ENCODE results near the gene GPANK1. TPM values are rescaled to one million over a fixed set of nuclear protein-coding genes. Genes with fewer than 3 reads are reported as not detected.

GPANK1 gene
- total and polyA plus RNA-seq, 9 of the 15 experiments (the other 6 are each of a cell fraction or from before 2014, with no cell fraction given): 32.2 to 111 (median 46.3) TPM

DNA sequence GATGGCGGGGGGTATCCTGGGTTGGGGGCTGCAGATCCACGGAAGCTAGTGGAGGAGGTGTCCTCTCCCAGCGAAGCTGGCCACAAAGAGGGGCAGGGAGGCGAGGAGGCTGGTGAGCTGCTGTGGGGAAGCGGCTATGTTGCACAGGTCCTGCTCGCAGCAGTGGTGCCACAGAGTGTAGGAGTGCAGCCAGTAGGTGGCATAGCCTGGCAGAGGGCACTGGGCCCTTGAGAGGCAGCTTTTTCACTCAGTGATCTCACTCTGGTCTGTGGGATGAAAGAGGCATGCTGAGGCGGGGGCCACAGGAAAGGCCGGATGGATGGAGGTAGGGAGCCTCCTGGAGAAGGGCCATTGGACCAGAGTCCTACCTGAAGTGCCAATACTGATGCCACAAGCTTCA is 47.5 kb upstream of the GPANK1 start:
- no peaks in the 10 kb centered on the region for H3K79me2 ChIP-seq (ENCODE audit: control insufficient read depth, insufficient read depth, low read length)
- ChIA-PET POLR2A (interaction anchor here (0.6 to 12.4 kb wide), 6 partner anchors 9 to 91 kb away, joined by 3 to 223 read pairs (median 9); partner anchors contain the start of genes ABHD16A, DDAH2, LY6G6C and MPIG6B), CTCF (ENCODE audit: low intra/inter-chr PET ratio) (no interaction called here)
- no peak for ATAC-seq
- DNase-seq (ENCODE audit: extremely low read depth in 1 of 4, low spot score in 3 of 4): no peak
- no peak for TF ChIP-seq SREBF1 (IDR thresholded peaks at IDR 0.05; ENCODE audit: borderline replicate concordance, low read depth, low read length)
- TF ChIP-seq THRB (CRISPR knock-in tag; conservative IDR thresholded peaks at IDR 0.05): no peak
- TF ChIP-seq JUNB (CRISPR knock-in tag; conservative IDR thresholded peaks at IDR 0.05): no peak
- TF ChIP-seq, protein P1, sequence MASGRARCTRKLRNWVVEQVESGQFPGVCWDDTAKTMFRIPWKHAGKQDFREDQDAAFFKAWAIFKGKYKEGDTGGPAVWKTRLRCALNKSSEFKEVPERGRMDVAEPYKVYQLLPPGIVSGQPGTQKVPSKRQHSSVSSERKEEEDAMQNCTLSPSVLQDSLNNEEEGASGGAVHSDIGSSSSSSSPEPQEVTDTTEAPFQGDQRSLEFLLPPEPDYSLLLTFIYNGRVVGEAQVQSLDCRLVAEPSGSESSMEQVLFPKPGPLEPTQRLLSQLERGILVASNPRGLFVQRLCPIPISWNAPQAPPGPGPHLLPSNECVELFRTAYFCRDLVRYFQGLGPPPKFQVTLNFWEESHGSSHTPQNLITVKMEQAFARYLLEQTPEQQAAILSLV (tag; IDR thresholded peaks at IDR 0.05): no peak
- no peak for TF ChIP-seq ZNF586 (CRISPR knock-in tag; conservative IDR thresholded peaks at IDR 0.05)
- TF ChIP-seq YBX1 (IDR thresholded peaks at IDR 0.05): no peak
- TF ChIP-seq ZC3H11A (IDR thresholded peaks at IDR 0.05; ENCODE audit: low read depth, low read length): no peak
- no peak for TF ChIP-seq GABPB2 (CRISPR knock-in tag; conservative IDR thresholded peaks at IDR 0.05)
- peak overlapping the region in 1 of 2 experiments; percentile 82; a peak in 2 of 4 replicates for H3K9ac ChIP-seq (ENCODE audit: insufficient read depth in 1 of 2, low read depth in 2 of 2, low read length in 2 of 2)
- 74% methylated on average over 8 of the region's 8 CpGs for WGBS (ENCODE audit: insufficient coverage, low coverage, missing lambda C conversion rate)
- no peak overlapping the region for H3K4me3 ChIP-seq
- no peaks in the 10 kb centered on the region for H3K27me3 ChIP-seq (ENCODE audit: control insufficient read depth in 2 of 2, insufficient read depth in 2 of 2, low read length in 2 of 2)
- no peak overlapping the region for H3K27ac ChIP-seq (ENCODE audit: extremely low read depth, low read depth, low read length)
- H3K9me3 ChIP-seq (replicated peaks; ENCODE audit: control insufficient read depth, insufficient read depth, low read depth, low read length): no peaks in the 10 kb centered on the region
- FAIRE-seq: no peak
- H3K9me1 ChIP-seq (ENCODE audit: control insufficient read depth, insufficient read depth, low read length): no peaks in the 10 kb centered on the region
- 0 out of 2 replicates have a peak overlapping the region, but pooled peaks have one; percentile 5 for H2AFZ ChIP-seq (ENCODE audit: low read depth, low read length)
- intact Hi-C loops (cut with micrococcal nuclease): no loop called here
- no peak overlapping the region for H3K4me2 ChIP-seq (ENCODE audit: insufficient read depth, low read length)
- peaks cover 25 to 42% of the 10 kb centered on the region in 2 experiments for H3K4me1 ChIP-seq (replicated peaks in 1 of 2; ENCODE audit: control insufficient read depth in 2 of 2, insufficient read depth in 2 of 2, low read length in 2 of 2)
- no TSS peak for BruUV-seq (replicated peaks)
- in situ Hi-C loops (cut with MboI): no loop called here
- no peaks in the 10 kb centered on the region for H3K36me3 ChIP-seq (ENCODE audit: control insufficient read depth, insufficient read depth, low read length)
- no peaks in the 10 kb centered on the region for H4K20me1 ChIP-seq (replicated peaks; ENCODE audit: control insufficient read depth, insufficient read depth, low read length)
